Activated naive CD4-positive, alpha-beta T cell treated with anti-CD3 and anti-CD28 coated beads, Interleukin-2, amount 10 ng/mL, durations not matched to agents 7 days and 5 days (primary cell): Measurements from ENCODE around the gene CTIF.

Experiments used
- CTCF ChIA-PET: fragments of 350-600 bp; sonication (Branson Sonifier 250); formaldehyde crosslinking; loops from one replicate; lab custom pipeline; 2021; ENCODE audit warnings: antibody characterized with exemption; lab: Charles Lee
- DNase-seq: peaks from one replicate; pipeline ENCODE4 v3.0.0-alpha.2; 2020
- H3K27ac Mint-ChIP-seq: one replicate; pipeline ENCODE4 v1.8.0; 2021; ENCODE audit warnings: mild to moderate bottlenecking, moderate library complexity, mixed read lengths
- H3K27me3 Mint-ChIP-seq: one replicate; pipeline ENCODE4 v1.8.0; 2021; ENCODE audit warnings: mild to moderate bottlenecking, mixed read lengths
- H3K36me3 Mint-ChIP-seq: one replicate; pipeline ENCODE4 v1.8.0; 2021; ENCODE audit warnings: mixed read lengths
- H3K4me1 Mint-ChIP-seq: one replicate; pipeline ENCODE4 v1.8.0; 2021; ENCODE audit warnings: mixed read lengths
- H3K4me3 Mint-ChIP-seq: one replicate; pipeline ENCODE4 v1.8.0; 2021; ENCODE audit warnings: mild to moderate bottlenecking, moderate library complexity, mixed read lengths
- H3K9me3 Mint-ChIP-seq: one replicate; pipeline ENCODE4 v1.8.0; 2021; ENCODE audit warnings: mixed read lengths

CTIF gene

DNA sequence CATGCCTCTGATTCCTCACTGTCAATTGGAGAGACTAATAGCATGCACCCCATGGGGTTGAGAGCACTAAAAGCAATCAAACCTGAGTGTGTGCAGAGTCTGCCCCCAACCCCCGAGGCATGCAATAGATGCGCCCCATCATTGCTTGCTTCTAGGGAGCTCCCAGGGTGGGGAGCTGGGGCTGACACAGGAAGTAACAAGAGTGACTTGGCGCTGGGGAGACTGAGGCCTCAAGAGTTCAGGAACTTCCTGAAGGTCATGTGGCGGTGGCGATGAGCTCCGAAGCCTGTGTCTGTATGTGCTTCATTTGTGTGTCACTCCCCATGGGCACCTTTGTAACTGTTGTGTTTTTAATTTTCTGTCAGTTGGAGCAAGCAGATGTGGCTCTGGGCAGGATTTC, 61.2 kb downstream of the CTIF start:
- no peaks in the 10 kb centered on the region for H3K36me3 Mint-ChIP-seq
- H3K9me3 Mint-ChIP-seq: no peaks in the 10 kb centered on the region
- CTCF ChIA-PET: no interaction called here
- H3K4me3 Mint-ChIP-seq: no peak overlapping the region
- DNase-seq: no peak
- no peaks in the 10 kb centered on the region for H3K4me1 Mint-ChIP-seq
- no peak overlapping the region for H3K27ac Mint-ChIP-seq
- H3K27me3 Mint-ChIP-seq: no peaks in the 10 kb centered on the region

- H3K4me3 Mint-ChIP-seq: no peak overlapping the region
- H3K36me3 Mint-ChIP-seq: no peaks in the 10 kb centered on the region
- no peak overlapping the region for H3K27ac Mint-ChIP-seq
- CTCF ChIA-PET: no interaction called here
- DNase-seq: no peak
- H3K9me3 Mint-ChIP-seq: no peaks in the 10 kb centered on the region
- no peaks in the 10 kb centered on the region for H3K4me1 Mint-ChIP-seq
- H3K27me3 Mint-ChIP-seq: no peaks in the 10 kb centered on the region
These were observed 61.7 kb downstream of the CTIF start for GRCh38 chr18:48600456-48601090.

DNA sequence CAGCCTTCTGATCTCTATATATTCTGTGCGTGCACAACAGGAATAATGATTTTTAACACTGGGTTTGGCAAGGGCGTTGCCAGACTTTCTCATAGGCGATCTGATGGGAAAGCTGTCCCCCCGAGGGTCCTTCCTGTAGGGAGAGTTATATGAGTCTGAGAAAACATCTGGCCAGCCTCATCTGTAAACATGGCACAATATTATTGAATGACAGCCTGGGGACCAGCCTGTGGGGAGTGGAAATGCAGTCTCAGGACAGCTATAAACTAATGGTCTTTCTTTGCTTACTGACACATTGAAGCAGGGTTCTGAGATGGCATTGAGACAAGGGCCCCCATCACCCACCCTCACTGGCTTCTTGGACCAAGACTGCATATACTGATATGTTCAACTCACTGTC, 62.5 kb downstream of the CTIF start:
- H3K27ac Mint-ChIP-seq: no peak overlapping the region
- CTCF ChIA-PET: no interaction called here
- H3K9me3 Mint-ChIP-seq: no peaks in the 10 kb centered on the region
- no peak overlapping the region for H3K4me3 Mint-ChIP-seq
- DNase-seq: no peak
- no peaks in the 10 kb centered on the region for H3K4me1 Mint-ChIP-seq
- no peaks in the 10 kb centered on the region for H3K27me3 Mint-ChIP-seq
- H3K36me3 Mint-ChIP-seq: no peaks in the 10 kb centered on the region

GRCh38 chr18:48602759-48603390, 64.0 kb downstream of the CTIF start:
- H3K36me3 Mint-ChIP-seq: no peaks in the 10 kb centered on the region
- H3K4me1 Mint-ChIP-seq: no peaks in the 10 kb centered on the region
- H3K27me3 Mint-ChIP-seq: no peaks in the 10 kb centered on the region
- no peak for DNase-seq
- H3K9me3 Mint-ChIP-seq: no peaks in the 10 kb centered on the region
- no peak overlapping the region for H3K27ac Mint-ChIP-seq
- CTCF ChIA-PET: no interaction called here
- no peak overlapping the region for H3K4me3 Mint-ChIP-seq

DNA sequence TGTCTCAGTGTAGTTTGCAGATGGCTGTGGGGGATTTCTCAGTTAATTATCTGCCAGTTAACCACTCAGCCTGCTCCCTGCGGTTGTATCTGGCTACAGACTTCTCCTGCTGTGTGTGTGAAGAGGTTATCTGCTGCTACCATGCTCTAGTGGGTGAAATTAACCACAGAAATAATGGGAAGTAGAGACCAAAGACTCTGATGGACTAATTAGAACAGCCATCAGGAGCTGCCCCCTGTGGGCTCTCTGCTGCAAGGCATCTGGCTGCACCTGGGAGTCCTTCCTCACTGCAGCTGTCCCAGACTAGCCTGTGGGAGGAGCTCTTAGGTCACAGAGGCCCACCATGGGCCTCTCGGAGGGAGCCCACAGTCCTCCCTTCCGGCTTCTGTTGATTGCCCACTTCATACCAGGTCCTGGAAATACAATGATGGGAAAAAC, 66.6 kb downstream of the CTIF start:
- DNase-seq: no peak
- Mint-ChIP-seq H3K27me3 (no peaks in the 10 kb centered on the region), H3K27ac (no peak overlapping the region), H3K36me3 (no peaks in the 10 kb centered on the region), H3K9me3 (no peaks in the 10 kb centered on the region), H3K4me1 (no peaks in the 10 kb centered on the region), H3K4me3 (no peak overlapping the region)
- CTCF ChIA-PET: interaction anchor here (1.8 kb wide), 1 partner anchor 45 kb away, joined by 3 read pairs; no protein-coding TSS in a partner anchor

GRCh38 chr18:48607056-48607984, 68.5 kb downstream of the CTIF start:
- H3K27ac Mint-ChIP-seq: no peak overlapping the region
- DNase-seq: no peak
- no peaks in the 10 kb centered on the region for H3K9me3 Mint-ChIP-seq
- no peaks in the 10 kb centered on the region for H3K27me3 Mint-ChIP-seq
- no peaks in the 10 kb centered on the region for H3K4me1 Mint-ChIP-seq
- no peaks in the 10 kb centered on the region for H3K36me3 Mint-ChIP-seq
- CTCF ChIA-PET: interaction anchor here (1.1 kb wide), 1 partner anchor 131 kb away, joined by 3 read pairs; no protein-coding TSS in a partner anchor
- H3K4me3 Mint-ChIP-seq: no peak overlapping the region

- H3K27ac Mint-ChIP-seq: no peak overlapping the region
- DNase-seq: no peak
- H3K36me3 Mint-ChIP-seq: no peaks in the 10 kb centered on the region
- no peaks in the 10 kb centered on the region for H3K27me3 Mint-ChIP-seq
- no peak overlapping the region for H3K4me3 Mint-ChIP-seq
- CTCF ChIA-PET: no interaction called here
- no peaks in the 10 kb centered on the region for H3K9me3 Mint-ChIP-seq
- no peaks in the 10 kb centered on the region for H3K4me1 Mint-ChIP-seq
These were observed 69.8 kb downstream of the CTIF start for GRCh38 chr18:48608581-48608980.

GRCh38 chr18:48609114-48609513, 70.3 kb downstream of the CTIF start:
- DNase-seq: no peak
- CTCF ChIA-PET: no interaction called here
- H3K36me3 Mint-ChIP-seq: no peaks in the 10 kb centered on the region
- H3K4me3 Mint-ChIP-seq: no peak overlapping the region
- H3K27ac Mint-ChIP-seq: peak overlapping the region; percentile 39
- no peaks in the 10 kb centered on the region for H3K9me3 Mint-ChIP-seq
- no peaks in the 10 kb centered on the region for H3K4me1 Mint-ChIP-seq
- H3K27me3 Mint-ChIP-seq: no peaks in the 10 kb centered on the region

GRCh38 chr18:48609820-48610815, 71.3 kb downstream of the CTIF start:
- Mint-ChIP-seq H3K27me3 (no peaks in the 10 kb centered on the region), H3K9me3 (no peaks in the 10 kb centered on the region), H3K27ac (no peak overlapping the region), H3K4me1 (no peaks in the 10 kb centered on the region), H3K36me3 (no peaks in the 10 kb centered on the region), H3K4me3 (no peak overlapping the region)
- CTCF ChIA-PET: no interaction called here
- no peak for DNase-seq

DNA sequence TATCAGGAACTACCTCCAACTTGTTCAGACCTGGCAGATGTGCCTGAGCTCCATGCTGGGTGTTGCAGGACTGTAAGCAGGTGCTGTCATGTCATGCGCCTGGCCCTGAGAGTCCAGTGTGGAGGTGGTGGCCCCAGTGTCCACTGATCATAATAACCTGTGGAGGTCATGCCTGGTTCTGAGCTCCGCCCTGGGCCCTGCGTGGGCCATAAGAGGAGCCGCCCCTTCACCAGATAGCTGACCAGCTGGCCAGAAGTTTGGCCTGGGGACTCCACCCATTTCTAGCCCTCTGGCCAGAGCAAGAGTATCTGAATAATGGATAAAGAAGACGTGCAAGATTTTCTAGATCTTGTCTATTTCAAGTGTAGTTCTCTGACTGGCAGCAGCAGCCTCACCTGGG, 72.4 kb downstream of the CTIF start:
- CTCF ChIA-PET: no interaction called here
- H3K27ac Mint-ChIP-seq: no peak overlapping the region
- no peaks in the 10 kb centered on the region for H3K36me3 Mint-ChIP-seq
- H3K9me3 Mint-ChIP-seq: no peaks in the 10 kb centered on the region
- DNase-seq: no peak
- H3K4me3 Mint-ChIP-seq: no peak overlapping the region
- H3K4me1 Mint-ChIP-seq: no peaks in the 10 kb centered on the region
- H3K27me3 Mint-ChIP-seq: no peaks in the 10 kb centered on the region

DNA sequence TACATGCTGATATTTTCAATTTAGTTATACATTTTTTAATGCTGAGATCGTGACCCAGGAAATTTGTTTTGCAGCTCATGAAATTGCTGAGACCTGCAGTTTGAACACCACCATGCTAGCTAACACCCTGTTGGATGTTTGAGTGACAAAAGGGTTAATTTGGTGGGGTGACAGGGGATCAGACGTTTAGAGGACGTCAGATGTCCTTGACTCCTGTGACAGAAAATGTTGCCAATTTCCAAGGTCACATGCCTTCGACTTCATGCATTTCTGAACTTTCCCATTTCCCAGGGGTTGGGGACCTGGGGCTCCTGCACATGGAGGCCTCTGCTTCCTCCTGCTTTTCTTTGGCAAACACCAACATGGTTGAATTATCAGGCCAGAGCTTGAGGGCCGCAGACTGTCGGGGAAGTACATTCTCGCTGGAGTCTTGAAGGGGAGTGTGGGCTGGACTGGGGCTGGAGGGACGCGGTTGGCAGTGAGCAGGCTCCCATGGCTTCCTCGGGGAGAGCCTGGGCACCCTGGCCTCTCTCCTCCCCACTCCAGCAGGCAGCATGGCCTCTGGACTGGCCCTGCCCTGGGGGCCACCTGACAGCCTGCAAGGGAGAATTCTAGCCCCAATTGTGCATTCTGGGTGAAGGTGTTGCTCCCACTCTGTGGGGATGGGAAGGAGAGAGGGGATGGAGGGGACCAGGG, 73.1 kb downstream of the CTIF start:
- no peaks in the 10 kb centered on the region for H3K9me3 Mint-ChIP-seq
- no peaks in the 10 kb centered on the region for H3K27me3 Mint-ChIP-seq
- no peak overlapping the region for H3K27ac Mint-ChIP-seq
- no peaks in the 10 kb centered on the region for H3K36me3 Mint-ChIP-seq
- no peak for DNase-seq
- H3K4me3 Mint-ChIP-seq: no peak overlapping the region
- H3K4me1 Mint-ChIP-seq: no peaks in the 10 kb centered on the region
- CTCF ChIA-PET: no interaction called here

- no peak for DNase-seq
- no peak overlapping the region for H3K27ac Mint-ChIP-seq
- CTCF ChIA-PET: no interaction called here
- H3K4me3 Mint-ChIP-seq: no peak overlapping the region
- H3K36me3 Mint-ChIP-seq: no peaks in the 10 kb centered on the region
- H3K9me3 Mint-ChIP-seq: no peaks in the 10 kb centered on the region
- H3K27me3 Mint-ChIP-seq: no peaks in the 10 kb centered on the region
- H3K4me1 Mint-ChIP-seq: no peaks in the 10 kb centered on the region
These were observed 73.7 kb downstream of the CTIF start for GRCh38 chr18:48612511-48612910.

- CTCF ChIA-PET: no interaction called here
- Mint-ChIP-seq H3K36me3 (no peaks in the 10 kb centered on the region), H3K27me3 (no peaks in the 10 kb centered on the region), H3K9me3 (no peaks in the 10 kb centered on the region), H3K27ac (no peak overlapping the region), H3K4me3 (no peak overlapping the region), H3K4me1 (no peaks in the 10 kb centered on the region)
- DNase-seq: no peak
These were observed 74.1 kb downstream of the CTIF start for GRCh38 chr18:48612917-48613316.
